Skeletal muscle satellite cell (primary cell): Measurements from ENCODE around the gene MINDY3. TPM values are rescaled to one million over a fixed set of nuclear protein-coding genes. Genes with fewer than 3 reads are reported as not detected.
"Not testable (repeated sequence)": the region's sequence is repeated elsewhere in the genome, so short reads cannot be mapped to it uniquely, and the experiment has no call there.

Source experiments
- H3K27me3 ChIP-seq: 2 replicates; pipeline ENCODE4 v1.7.0; 2013; ENCODE audit warnings: low read length; ENCODE audit not compliant: control insufficient read depth, insufficient read depth
- H3K36me3 ChIP-seq: 2 replicates; pipeline ENCODE4 v1.7.0; 2013; ENCODE audit warnings: mild to moderate bottlenecking, control low read depth, low read length; ENCODE audit not compliant: insufficient read depth
- H3K4me1 ChIP-seq: 2 replicates; pipeline ENCODE4 v1.7.0; 2013; ENCODE audit warnings: low read length; ENCODE audit not compliant: control insufficient read depth, insufficient read depth
- H3K4me2 ChIP-seq: 2 replicates; pipeline ENCODE4 v1.7.0; 2013; ENCODE audit warnings: mild to moderate bottlenecking, low read length
- H3K4me3 ChIP-seq: 2 replicates; pipeline ENCODE4 v1.7.0; 2013; ENCODE audit warnings: low read length
- H3K9ac ChIP-seq: 2 replicates; pipeline ENCODE4 v1.7.0; 2013; ENCODE audit warnings: mild to moderate bottlenecking, low read depth, low read length, moderate library complexity
- H3K9me3 ChIP-seq: replicated peaks from 2 replicates; pipeline ENCODE4 v1.7.0; 2013; ENCODE audit warnings: mild to moderate bottlenecking, control low read depth, low read length
- total RNA-seq: library from RNA; depleted of rRNA; stranded (reverse); fragments of >200 nt; gene quantifications from 2 replicates; pipeline ENCODE4 v1.2.3, GENCODE V29; 2012; rRNA removed

MINDY3 gene
- 29.1 and 29.7 TPM in 2 replicates for total RNA-seq

DNA sequence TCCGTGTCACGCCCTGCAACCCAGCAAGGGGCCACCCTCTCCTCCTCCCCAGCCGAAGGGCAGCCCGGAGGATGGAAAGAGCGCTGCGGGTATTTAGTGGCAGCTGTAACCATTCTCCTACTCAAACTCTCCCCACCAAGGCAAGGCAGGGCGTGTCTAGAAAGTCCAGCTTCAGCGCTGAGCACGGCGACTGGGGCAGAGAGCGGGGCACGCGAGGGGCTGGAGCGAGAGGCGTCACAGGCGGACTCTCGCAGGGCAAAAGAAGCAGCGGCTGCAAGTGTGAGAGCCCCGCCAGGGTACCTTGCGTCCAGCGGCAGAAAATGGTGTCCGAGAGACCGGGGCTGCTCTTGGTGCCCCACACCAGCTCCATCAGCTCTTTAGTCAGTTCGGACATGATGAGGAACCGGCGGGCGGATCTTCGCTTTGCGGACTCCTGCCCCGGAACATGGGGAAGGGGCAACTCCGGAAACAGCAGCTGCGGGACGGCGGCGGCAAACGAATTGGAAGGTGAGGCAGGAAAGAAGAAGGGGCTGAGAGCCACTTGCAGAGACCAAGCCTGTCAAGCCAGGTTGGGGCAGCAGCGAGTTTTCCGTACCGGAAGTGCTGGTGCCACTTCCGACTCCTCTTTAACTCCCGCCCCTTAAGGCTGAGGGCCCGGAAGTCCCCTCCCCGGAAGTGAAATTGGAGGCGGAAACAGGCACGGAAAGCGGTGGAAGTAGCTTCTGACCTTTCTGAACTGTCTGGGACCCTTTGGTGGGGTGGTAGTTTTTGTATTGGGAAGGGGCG lies at the start of gene MINDY3:
TSS of gene MINDY3 (minus strand) at position 602 of the 786 bp plus-strand sequence. CDS start at position 394, 208 bp downstream.
- Histone ChIP-seq H3K4me2 (peak within 1 kb of the TSS; percentile 81), H3K9me3 (no peaks in the 10 kb centered on the region)

DNA sequence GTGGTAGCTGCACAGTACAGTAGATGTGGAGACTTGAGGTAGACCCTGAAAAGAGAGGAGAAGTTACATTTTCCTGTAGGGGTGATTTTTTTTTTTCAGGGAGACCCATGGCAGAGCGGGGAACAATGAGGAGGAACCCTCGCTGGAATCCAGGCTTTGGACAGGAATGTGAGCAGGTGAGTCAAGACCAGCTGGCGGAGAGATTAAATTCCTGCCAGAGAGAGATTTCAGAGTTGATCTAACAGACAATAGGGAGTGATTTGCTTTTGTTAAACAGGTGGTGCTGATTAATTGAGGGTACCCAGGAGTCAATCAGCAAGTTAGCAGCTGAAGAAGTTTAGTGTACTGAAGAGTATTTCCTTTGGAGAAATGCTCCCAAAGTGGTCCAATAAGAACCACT lies 41.6 kb upstream of the MINDY3 start:
- no peak overlapping the region for H3K4me3 ChIP-seq
- no peaks in the 10 kb centered on the region for H3K36me3 ChIP-seq
- no peak overlapping the region for H3K9ac ChIP-seq
- H3K4me2 ChIP-seq, result no peak overlapping the region
- H3K9me3 ChIP-seq, result no peaks in the 10 kb centered on the region
- H3K4me1 ChIP-seq, result peaks cover 5% of the 10 kb centered on the region
- H3K27me3 ChIP-seq, result peaks cover 9% of the 10 kb centered on the region

More for the DNA sequence above, at the start of gene MINDY3:
- Histone ChIP-seq H3K4me3 (peak within 1 kb of the TSS; percentile 88), H3K27me3 (peaks cover 3% of the 10 kb centered on the region), H3K9ac (peak within 1 kb of the TSS; percentile 85), H3K36me3 (no peaks in the 10 kb centered on the region), H3K4me1 (peaks cover 15% of the 10 kb centered on the region)

DNA sequence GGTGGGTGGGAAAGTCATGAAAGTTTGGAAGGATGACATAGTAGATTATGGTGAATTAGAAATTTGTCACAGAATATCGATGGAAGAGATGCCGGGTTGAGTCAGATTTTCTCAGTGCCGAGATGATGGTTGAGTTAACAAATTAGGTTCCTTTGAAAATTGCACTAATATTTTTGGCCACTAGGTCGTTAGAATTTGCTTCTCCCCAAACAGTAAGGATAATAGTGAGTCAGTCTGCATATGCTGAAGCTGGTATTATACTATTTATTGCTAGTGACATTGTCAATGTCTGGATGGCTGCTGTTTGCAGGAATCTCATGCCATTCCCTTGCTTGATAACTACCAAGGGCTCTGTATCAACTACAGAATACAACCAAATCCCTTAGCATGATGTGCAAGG lies 37.7 kb upstream of the MINDY3 start:
- Histone ChIP-seq H3K4me2 (no peak overlapping the region), H3K27me3 (peaks cover 9% of the 10 kb centered on the region), H3K36me3 (no peaks in the 10 kb centered on the region), H3K9me3 (no peaks in the 10 kb centered on the region), H3K4me1 (peaks cover 5% of the 10 kb centered on the region), H3K9ac (no peak overlapping the region), H3K4me3 (no peak overlapping the region)

DNA sequence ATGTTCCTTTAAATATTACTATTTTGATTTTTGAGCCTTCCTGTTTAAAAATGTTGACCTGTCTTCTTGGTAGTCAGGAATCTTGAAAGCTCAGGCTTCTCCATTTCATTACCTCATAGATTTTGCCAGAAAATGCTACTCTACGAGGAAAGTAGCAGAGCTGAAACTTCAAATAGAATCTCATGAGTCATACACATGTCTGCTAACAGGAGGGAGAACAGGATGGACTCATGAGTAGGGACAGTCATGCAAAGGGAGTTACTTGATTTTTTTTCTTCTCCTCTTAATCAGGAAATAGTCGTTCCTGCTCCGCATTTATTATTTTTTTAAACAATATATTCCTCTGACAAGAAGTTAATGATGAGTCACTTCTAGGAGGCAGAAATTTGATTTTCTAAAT lies 37.0 kb upstream of the MINDY3 start:
- Histone ChIP-seq H3K4me2 (no peak overlapping the region), H3K4me3 (no peak overlapping the region), H3K9me3 (no peaks in the 10 kb centered on the region), H3K9ac (no peak overlapping the region), H3K4me1 (peaks cover 5% of the 10 kb centered on the region), H3K27me3 (peaks cover 11% of the 10 kb centered on the region), H3K36me3 (no peaks in the 10 kb centered on the region)

DNA sequence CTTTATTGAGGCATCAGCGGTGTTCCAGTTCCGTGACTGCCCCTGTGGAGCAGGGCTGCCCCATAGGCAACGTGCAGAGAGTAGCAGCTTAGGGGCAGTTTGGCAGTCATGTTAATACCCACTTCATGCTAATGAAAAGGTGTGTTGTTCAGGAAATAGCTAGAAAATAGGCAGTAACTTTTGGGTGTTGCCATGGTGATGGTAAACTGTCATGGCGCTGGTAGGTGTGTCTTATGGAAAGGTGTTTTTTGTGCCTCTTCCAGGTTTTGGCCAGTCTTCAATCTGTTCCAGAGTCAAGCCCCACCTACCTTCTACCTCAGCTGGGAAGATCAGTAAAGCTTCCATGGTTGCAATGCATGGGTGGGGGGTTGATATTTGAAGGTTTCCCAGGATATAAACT lies 36.3 kb upstream of the MINDY3 start:
- no peaks in the 10 kb centered on the region for H3K9me3 ChIP-seq
- H3K4me2 ChIP-seq, result no peak overlapping the region
- H3K27me3 ChIP-seq, result peaks cover 8% of the 10 kb centered on the region
- H3K36me3 ChIP-seq, result no peaks in the 10 kb centered on the region
- no peak overlapping the region for H3K4me3 ChIP-seq
- H3K9ac ChIP-seq, result no peak overlapping the region
- H3K4me1 ChIP-seq, result peaks cover 5% of the 10 kb centered on the region

DNA sequence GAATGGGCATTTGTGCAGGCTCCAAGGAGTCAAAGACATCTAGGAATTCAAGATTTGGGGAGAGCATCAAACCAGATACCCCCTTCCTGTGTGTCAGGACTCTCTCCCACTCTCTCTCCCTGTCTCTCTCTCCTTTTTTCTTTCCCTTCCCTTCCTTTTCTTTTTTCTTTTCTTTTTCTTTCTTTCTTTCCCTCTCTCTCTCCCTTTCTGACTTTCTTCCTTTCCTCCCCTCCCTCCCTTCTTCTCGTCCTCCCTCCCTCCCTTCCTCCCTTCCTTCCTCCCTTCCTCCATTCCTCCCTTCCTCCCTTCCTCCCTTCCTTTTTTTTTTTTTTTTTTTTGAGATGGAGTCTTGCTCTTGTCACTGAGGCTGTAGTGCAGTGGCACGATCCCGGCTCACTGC lies 24.1 kb upstream of the MINDY3 start:
- H3K4me2 ChIP-seq, result no peak overlapping the region
- H3K27me3 ChIP-seq, result peaks cover 36% of the 10 kb centered on the region
- H3K4me1 ChIP-seq, result no peaks in the 10 kb centered on the region
- H3K4me3 ChIP-seq, result no peak overlapping the region
- no peak overlapping the region for H3K9ac ChIP-seq
- no peaks in the 10 kb centered on the region for H3K36me3 ChIP-seq
- no peaks in the 10 kb centered on the region for H3K9me3 ChIP-seq

DNA sequence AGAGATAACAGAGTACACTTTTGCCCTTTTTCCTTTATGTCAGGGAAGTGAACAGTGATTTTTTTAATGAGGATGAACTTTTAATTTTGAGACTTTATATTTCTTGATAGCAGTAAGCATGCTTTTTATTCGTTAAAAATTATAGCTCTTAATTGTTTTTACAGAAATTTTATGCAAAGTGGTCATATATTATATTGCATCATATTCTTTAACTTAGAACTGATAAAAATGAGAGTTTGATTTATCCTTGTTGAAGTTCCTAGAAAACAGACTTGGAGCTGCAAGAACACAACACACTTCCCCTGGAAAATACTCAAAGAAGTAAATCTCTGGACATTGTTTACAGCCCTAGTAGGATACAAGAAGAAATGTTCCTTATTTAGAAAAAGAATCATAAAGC lies 21.2 kb upstream of the MINDY3 start:
- H3K9me3 ChIP-seq, result no peaks in the 10 kb centered on the region
- H3K4me1 ChIP-seq, result no peaks in the 10 kb centered on the region
- H3K9ac ChIP-seq, result no peak overlapping the region
- no peaks in the 10 kb centered on the region for H3K36me3 ChIP-seq
- H3K4me3 ChIP-seq, result no peak overlapping the region
- H3K4me2 ChIP-seq, result no peak overlapping the region
- H3K27me3 ChIP-seq, result peaks cover 32% of the 10 kb centered on the region

DNA sequence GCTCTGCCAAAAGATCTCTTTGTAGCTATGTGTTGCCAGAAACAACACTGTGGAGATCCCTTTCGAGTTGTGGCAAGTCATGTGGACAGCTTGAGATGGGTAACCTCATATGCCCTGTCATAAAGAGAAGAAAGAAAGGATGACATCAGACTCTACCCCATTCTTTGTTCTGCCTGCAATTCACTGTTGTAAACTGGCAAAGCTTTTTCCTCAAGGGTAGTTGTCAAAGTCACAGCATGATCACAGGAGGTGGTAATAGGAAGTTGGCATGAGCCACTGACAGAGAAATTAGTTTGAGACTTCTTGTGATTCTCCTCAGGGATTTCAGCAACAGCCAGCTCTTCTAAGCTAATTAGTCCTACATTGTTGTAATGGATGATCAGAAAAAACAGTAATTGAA lies 19.4 kb upstream of the MINDY3 start:
- Histone ChIP-seq H3K9me3 (no peaks in the 10 kb centered on the region), H3K36me3 (no peaks in the 10 kb centered on the region), H3K4me2 (no peak overlapping the region), H3K27me3 (peaks cover 32% of the 10 kb centered on the region), H3K9ac (no peak overlapping the region), H3K4me3 (no peak overlapping the region), H3K4me1 (no peaks in the 10 kb centered on the region)

DNA sequence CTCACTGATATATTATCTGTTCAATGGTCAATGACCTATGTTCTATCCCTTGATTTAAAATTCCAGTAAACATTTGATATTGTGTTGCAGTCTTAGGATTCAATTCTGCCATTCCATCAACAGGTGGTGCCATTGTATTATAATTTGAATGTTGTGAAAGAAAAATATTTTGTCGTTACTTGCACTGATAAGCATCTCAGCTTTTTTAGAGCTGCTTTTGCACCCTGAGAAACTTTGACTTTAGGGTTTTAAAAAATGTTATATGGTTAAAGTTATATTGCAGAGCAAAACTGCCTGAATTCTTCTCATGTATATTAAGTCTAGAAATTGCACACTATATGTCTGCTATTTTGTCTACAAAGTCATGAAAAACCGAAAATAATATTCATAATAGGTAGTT lies 18.8 kb upstream of the MINDY3 start:
- no peaks in the 10 kb centered on the region for H3K36me3 ChIP-seq
- H3K4me3 ChIP-seq, result no peak overlapping the region
- no peak overlapping the region for H3K4me2 ChIP-seq
- H3K9me3 ChIP-seq, result no peaks in the 10 kb centered on the region
- no peak overlapping the region for H3K9ac ChIP-seq
- peaks cover 30% of the 10 kb centered on the region for H3K27me3 ChIP-seq
- no peaks in the 10 kb centered on the region for H3K4me1 ChIP-seq

DNA sequence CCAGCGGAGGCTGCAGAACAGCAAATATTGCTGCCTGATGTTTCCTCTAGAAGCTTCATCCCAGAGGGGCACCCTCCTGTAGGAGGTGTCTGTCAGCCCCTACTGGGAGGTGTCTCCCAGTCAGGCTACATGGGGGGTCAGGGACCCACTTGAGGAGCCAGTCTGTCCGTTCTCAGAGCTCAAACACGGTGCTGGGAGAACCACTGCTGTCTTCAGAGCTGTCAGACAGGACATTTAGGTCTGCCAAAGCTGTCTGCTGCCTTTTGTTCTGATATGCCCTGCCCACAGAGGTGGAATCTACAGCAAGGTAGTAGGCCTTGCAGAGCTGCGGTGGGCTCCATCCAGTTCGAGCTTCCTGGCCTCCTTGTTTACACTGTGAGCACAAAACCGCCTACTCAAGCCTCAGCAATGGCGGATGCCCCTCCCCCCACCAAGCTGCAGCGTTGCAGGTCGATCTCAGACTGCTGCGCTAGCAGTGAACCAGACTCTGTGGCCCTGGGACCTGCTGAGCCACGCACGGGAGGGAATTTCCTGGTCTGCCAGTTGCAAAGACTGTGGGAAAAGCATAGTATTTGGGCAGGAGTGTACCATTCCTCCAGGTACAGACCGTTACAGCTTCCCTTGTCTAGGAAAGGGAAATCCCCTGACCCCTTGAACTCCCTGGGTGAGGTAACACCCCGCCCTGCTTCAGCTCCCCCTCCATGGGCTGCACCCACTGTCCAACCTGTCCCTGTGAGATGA lies 17.7 kb upstream of the MINDY3 start:
- no peak overlapping the region for H3K4me3 ChIP-seq
- no peaks in the 10 kb centered on the region for H3K36me3 ChIP-seq
- peaks cover 23% of the 10 kb centered on the region for H3K27me3 ChIP-seq
- no peaks in the 10 kb centered on the region for H3K4me1 ChIP-seq
- no peak overlapping the region for H3K4me2 ChIP-seq
- no peak overlapping the region for H3K9ac ChIP-seq
- H3K9me3 ChIP-seq, result no peaks in the 10 kb centered on the region

DNA sequence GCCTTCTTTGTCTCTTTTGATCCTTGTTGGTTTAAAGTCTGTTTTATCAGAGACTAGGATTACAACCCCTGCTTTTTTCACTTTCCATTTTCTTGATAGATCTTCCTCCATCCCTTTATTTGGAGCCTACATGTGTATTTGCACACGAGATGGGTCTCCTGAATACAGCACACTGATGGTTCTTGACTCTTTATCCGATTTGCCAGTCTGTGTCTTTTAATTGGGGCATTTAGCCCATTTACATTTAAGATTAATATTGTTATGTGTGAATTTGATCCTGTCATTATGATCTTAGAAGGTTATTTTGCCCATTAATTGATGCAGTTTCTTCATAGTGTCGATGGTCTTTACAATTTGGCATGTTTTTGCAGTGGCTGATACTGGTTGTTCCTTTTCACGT lies 16.0 kb upstream of the MINDY3 start:
- not testable (repeated sequence) for H3K9ac ChIP-seq, H3K9me3 ChIP-seq, H3K36me3 ChIP-seq, H3K4me3 ChIP-seq, H3K4me2 ChIP-seq, H3K4me1 ChIP-seq
- H3K27me3 ChIP-seq, result peaks cover 10% of the 10 kb centered on the region

DNA sequence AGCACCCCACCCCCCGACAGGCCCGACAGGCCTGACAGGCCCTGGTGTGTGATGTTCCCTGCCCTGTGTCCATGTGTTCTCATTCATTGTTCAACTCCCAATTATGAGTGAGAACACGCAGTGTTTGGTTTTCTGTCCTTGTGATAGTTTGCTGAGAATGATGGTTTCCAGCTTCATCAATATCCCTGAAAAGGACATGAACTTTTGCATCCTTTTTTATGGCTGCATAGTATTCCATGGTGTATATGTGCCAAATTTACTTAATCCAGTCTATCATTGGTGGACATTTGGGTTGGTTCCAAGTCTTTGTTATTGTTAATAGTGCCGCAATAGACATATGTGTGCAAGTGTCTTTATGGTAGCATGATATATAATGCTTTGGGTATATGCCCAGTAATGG lies 12.3 kb upstream of the MINDY3 start:
- H3K9me3 ChIP-seq, H3K4me2 ChIP-seq, H3K4me1 ChIP-seq, H3K36me3 ChIP-seq, H3K9ac ChIP-seq, H3K4me3 ChIP-seq: not testable (repeated sequence)
- H3K27me3 ChIP-seq, result peaks cover 32% of the 10 kb centered on the region
